Uterus (tissue), 2 donors: Measurements from ENCODE around the gene RAD51B.

ENCODE experiments used
- CTCF ChIP-seq, 4 experiments: fragments of 200-600 bp in 2 of 4; fragments of 450-650 bp in 2 of 4; sonication (generic) in 2 of 4; IDR thresholded peaks; one replicate each; pipeline ENCODE4 v1.5.1; 2016 to 2019; ENCODE audit warnings: antibody characterized with exemption in 4 of 4, mild to moderate bottlenecking in 2 of 4, moderate library complexity in 1 of 4
- POLR2A ChIP-seq, 2 donors: fragments of 450-650 bp; IDR thresholded peaks; one replicate each; pipeline ENCODE4 v1.6.1; 2016; ENCODE audit warnings: antibody characterized with exemption in 2 of 2, mild to moderate bottlenecking in 1 of 2, moderate library complexity in 1 of 2

DNA sequence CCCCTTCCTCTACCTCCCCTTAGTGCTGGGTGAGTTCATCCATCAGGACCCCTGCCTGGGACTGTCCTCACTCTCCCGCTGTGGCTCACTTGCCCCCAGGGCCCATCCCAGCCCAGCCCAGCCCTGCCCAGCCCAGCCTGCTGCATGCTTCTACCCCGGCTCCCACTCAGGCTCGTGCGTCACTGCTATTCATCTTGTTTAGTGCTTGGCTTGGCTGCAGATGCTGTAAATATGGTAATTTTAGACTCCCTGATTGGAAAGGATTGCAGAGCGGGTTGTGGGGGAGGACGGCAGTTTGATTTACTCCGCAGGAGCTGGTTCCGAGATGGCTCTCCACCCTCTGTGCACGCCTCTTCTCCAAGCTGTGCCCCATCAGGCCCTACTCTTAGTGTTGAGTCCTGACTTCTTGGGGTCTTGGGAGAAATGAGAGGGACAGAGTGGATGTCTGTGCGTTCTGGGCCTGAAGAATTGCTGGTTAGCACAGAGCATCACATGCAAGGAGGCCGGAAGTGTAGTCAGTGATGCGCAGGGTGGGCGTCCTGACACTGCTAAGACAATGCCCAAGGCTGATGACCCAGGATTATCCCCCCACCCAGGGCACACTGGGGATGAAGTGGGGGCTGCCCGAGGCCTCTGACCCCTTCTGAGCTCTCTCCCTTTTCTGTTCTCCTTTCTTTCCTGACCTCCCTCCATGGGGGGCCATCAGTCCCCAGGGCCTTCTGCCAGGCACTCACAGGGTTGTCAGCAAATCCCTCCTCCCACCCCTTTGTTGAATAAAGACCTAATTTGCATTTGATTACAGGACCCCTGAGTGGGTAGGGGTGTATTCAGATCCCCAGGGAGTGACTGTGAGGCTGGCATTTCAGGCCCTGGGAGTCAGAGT, 728.9 kb downstream of the RAD51B start:
- TF ChIP-seq CTCF (IDR thresholded peaks at IDR 0.05) = no peak
- peak; percentile 21 to 33 for TF ChIP-seq POLR2A (IDR thresholded peaks at IDR 0.05)
